Measurements from ENCODE around the gene SCNN1G.
"Not testable (repeated sequence)": the region's sequence is repeated elsewhere in the genome, so short reads cannot be mapped to it uniquely, and the experiment has no call there.

The SCNN1G gene

DNA sequence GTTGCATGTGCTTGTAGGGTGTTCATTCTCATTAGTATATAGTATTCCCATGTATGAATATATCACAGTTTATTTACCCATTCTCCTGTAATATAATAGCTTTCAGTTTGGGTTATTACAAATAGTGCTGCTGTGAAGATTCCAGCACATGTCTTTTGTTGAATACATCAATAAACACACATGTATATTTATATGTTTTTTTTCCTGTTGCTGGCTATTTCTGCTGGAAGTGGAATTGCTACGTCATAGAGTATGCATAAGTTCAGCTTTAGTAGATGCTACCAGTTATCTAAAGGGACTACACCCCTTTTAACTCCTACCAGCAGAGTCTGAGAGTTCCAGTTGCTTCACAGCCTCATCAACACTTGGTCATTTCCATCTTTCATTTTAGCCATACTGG lies 67.3 kb downstream of the SCNN1G start:
- DNase-seq (ENCODE audit: low read depth in 2 of 2), result no peak

DNA sequence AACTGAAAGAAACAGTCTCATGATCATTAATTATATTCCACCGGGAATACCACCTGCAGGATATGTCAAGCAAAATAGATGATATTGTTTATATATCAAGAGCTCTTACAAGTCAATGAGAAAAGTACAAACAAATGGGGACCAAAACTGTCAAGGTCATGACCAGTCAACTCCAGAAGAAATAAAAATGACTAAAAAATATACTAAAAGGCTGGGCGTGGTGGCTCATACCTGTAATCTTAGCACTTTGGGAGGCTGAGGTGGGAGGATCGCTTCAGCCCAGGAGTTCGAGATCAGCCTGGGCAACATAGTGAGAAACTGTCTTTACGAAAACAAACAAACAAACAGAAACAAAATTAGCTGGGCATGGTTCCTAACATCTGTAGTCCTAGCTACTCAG lies 69.8 kb downstream of the SCNN1G start:
- DNase-seq (ENCODE audit: low read depth in 2 of 2), result no peak

DNA sequence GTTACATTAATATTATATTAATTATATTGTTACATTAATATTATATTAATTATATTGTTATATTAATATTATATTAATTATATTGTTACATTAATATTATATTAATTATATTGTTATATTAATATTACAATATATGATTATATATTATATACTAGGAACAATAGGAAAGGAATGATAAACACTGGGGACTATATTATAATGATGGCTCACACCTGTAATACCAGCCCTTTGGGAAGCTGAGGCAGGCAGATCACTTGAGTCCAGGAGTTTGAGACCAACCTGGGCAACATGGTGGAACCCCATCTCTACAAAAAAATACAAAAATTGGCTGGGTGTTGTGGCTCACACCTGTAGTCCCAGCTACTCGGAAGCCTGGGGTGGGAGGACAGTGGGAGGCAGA lies 71.1 kb downstream of the SCNN1G start:
- not testable (repeated sequence) for DNase-seq (ENCODE audit: low read depth in 2 of 2)

DNA sequence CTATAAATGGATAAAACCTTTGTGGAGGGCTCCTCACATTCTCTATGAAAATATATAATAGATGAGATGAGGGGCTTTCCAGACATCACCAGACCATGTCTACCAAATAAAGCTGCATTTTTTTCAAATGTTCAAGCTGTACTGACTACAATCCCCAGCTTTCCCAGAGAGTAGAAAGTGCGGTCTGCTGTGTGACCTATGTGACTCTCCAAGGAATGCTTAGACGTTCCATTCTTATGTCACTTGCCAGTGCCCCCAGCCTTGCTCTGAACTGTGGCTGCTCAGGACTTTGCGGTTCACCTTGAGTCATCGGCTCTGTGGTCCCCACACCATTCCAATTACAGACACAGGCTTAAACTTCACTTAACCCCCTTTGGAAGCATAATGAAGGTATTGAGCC lies 71.8 kb downstream of the SCNN1G start:
- no peak for DNase-seq (ENCODE audit: low read depth in 2 of 2)

DNA sequence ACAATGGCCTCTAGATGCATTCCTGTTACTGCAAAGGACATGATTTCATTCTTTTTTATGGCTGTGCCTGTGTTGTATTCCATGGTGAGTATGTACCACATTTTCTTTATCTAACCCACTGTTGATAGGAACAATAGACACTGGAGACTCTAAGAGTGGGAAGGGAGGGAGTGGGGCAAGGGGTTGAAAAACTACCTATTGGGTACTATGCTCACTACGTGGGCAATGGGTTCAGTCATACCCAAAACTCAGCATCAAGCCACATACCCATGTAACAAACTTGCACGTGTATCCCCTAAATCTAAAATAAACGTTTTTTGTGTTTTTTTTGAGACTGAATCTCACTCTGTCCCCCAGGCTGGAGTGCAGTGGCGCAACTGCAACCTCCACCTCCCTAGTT lies 72.5 kb downstream of the SCNN1G start:
- DNase-seq (ENCODE audit: low read depth in 2 of 2), result no peak

DNA sequence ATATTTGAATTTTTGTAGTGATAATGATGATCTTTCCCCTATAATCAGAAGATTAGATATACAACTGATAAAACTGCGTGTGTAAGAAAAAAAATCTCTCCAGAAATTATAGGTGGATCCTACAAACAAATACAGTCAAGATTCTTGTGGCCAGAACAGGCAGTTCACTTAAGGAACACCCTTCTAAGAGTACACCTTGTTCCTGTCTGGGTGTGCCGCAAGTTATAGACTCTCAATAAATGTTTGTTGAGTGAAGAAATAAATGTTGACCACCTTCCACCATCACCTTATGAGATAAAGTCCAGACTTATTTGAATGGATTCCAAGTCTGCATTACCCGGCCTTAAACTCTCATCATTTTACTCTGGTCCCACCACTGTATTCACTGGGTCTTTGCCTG lies 73.9 kb downstream of the SCNN1G start:
- DNase-seq (ENCODE audit: low read depth in 2 of 2), result no peak

DNA sequence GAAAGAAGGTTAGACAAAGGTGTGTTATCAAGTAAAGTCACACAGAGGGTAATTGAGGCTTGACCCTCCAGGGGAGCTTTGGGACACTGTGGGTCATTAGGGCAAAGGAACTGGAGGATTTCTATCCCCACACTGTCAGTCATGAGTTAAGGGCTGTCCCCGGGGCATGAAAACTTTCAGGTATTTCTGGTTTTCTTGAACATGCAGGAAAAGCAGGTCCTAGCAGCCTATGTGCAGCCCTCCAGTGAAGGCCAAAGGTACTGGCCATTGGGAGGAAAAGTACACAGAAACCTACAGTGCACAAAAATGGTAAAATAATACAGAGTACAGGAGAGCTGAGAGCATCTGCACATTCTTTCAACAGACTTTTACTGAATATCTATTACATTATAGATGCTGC lies 75.1 kb downstream of the SCNN1G start:
- DNase-seq (ENCODE audit: low read depth in 2 of 2), result no peak

DNA sequence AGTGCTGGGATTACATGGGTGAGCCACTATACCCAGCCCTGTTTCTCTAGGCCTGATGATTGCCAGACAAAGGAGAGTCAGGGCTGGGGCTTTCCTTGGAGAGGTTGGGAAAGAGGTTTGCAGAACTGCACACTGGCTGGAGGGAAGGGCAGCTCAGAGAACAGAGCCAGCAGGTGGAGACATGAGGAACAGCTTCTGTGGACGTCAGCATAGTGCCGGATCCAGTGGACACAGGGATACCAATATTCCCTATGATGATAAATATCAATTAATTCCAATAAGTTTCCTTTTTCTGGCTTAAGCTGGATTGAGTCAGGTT lies 76.3 kb downstream of the SCNN1G start:
- no peak for DNase-seq (ENCODE audit: low read depth in 2 of 2)
